Activated CD4-positive, alpha-beta T cell treated with anti-CD3 and anti-CD28 coated beads, Interleukin-2, amount 10 ng/mL, durations not matched to agents 7 days and 5 days (primary cell): ENCODE data around the gene SH3PXD2A. TPM values are rescaled to one million over a fixed set of nuclear protein-coding genes. Genes with fewer than 3 reads are reported as not detected.
"Not testable (repeated sequence)": the region's sequence is repeated elsewhere in the genome, so short reads cannot be mapped to it uniquely, and the experiment has no call there.

Source experiments
- CTCF ChIA-PET: fragments of 350-600 bp; sonication (Branson Sonifier 250); formaldehyde crosslinking; loops from one replicate; lab custom pipeline; 2021; ENCODE audit warnings: antibody characterized with exemption; lab: Charles Lee
- POLR2A ChIA-PET: fragments of 350-600 bp; sonication (Branson Sonifier 250); formaldehyde crosslinking; loops from one replicate; lab custom pipeline; 2021; ENCODE audit warnings: antibody characterized with exemption; lab: Charles Lee
- DNase-seq: peaks from one replicate; pipeline ENCODE4 v3.0.0-alpha.2; 2020
- H3K27ac Mint-ChIP-seq: one replicate; pipeline ENCODE4 v1.8.0; 2021; ENCODE audit warnings: mild to moderate bottlenecking, moderate library complexity, mixed read lengths
- H3K27me3 Mint-ChIP-seq: one replicate; pipeline ENCODE4 v1.8.0; 2021; ENCODE audit warnings: mixed read lengths
- H3K36me3 Mint-ChIP-seq: one replicate; pipeline ENCODE4 v1.8.0; 2021; ENCODE audit warnings: low read depth, mixed read lengths
- H3K4me1 Mint-ChIP-seq: one replicate; pipeline ENCODE4 v1.8.0; 2021; ENCODE audit warnings: mixed read lengths
- H3K4me3 Mint-ChIP-seq: one replicate; pipeline ENCODE4 v1.8.0; 2021; ENCODE audit warnings: mild to moderate bottlenecking, moderate library complexity, mixed read lengths
- H3K9me3 Mint-ChIP-seq: one replicate; pipeline ENCODE4 v1.8.0; 2021; ENCODE audit warnings: mixed read lengths
- total RNA-seq, 2 experiments: library from RNA; stranded (reverse); gene quantifications; one replicate each; pipeline ENCODE4 v1.2.3, GENCODE V29; 2021

Gene SH3PXD2A
- total RNA-seq, 2 experiments from 2014 or later, result 11.9 to 12.7 TPM

GRCh38 chr10:103667356-103667755 is 188.0 kb downstream of the SH3PXD2A start:
- Mint-ChIP-seq H3K27ac (no peak overlapping the region), H3K4me3 (no peak overlapping the region), H3K9me3 (no peaks in the 10 kb centered on the region), H3K36me3 (no peaks in the 10 kb centered on the region), H3K27me3 (no peaks in the 10 kb centered on the region), H3K4me1 (peaks cover 11% of the 10 kb centered on the region)
- ChIA-PET POLR2A (no interaction called here), CTCF (interaction anchor here (0.9 to 1.8 kb wide), 3 partner anchors 8 to 19 kb away, joined by 3 to 7 read pairs (median 5); no protein-coding TSS in a partner anchor)
- DNase-seq, result no peak

DNA sequence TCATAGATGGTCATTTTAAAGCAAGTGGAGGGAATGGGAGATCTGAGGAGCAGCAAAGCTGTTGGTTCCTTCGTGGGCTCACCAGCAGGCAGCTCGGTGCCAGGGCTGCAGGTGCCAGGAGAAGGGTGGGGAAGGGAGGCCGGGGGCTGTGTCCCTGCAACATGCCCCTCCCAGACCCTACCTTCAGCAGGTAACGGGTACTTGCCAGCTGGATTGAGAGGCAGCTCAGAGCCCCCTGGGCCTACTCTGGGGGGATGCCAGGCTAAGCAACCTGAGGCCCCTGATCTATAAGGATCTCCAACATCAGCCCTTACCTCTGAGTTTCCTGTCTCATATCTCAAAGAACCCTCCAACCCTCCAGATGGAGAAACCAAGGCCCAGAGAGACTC is 188.6 kb downstream of the SH3PXD2A start:
- CTCF ChIA-PET, result interaction anchor here (1.0 to 1.8 kb wide), 4 partner anchors 9 to 20 kb away, joined by 3 to 7 read pairs (median 4); no protein-coding TSS in a partner anchor
- no peak overlapping the region for H3K27ac Mint-ChIP-seq
- H3K4me3 Mint-ChIP-seq, result no peak overlapping the region
- H3K27me3 Mint-ChIP-seq, result no peaks in the 10 kb centered on the region
- no peak for DNase-seq
- POLR2A ChIA-PET, result no interaction called here
- peaks cover 11% of the 10 kb centered on the region for H3K4me1 Mint-ChIP-seq
- H3K36me3 Mint-ChIP-seq, result no peaks in the 10 kb centered on the region
- H3K9me3 Mint-ChIP-seq, result no peaks in the 10 kb centered on the region

DNA sequence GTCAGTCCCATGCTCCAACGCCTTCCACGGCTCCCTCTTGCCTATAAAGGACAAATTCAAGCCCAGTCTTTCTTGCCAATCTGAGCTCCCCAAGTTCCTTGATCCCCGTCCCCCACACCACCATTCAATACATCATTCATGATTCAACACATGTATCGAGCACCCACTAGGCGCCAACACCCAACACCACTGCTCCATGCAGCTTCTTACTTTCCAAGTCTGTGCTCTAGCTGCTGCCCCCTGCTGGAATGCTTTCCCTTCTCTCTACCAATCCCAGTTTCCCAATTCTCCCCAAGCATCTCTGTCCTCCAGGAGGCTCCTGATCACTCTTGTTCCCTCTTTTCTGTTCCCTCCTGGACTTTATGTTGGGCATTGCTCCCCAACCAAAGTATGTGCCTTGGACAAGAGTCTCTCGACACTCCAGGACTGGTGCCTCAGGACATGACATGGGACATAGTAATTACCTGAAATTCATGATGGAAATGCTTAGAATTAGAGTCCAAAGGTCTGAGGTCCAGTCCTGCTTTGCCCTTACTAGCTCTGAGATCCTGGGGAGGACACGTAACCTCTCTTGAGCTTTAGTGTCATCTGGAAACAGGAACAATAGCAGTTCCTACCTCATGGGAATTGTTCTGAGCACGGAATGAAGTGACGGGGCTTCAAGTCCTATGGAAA is 189.2 kb downstream of the SH3PXD2A start:
- H3K36me3 Mint-ChIP-seq, result no peaks in the 10 kb centered on the region
- H3K4me3 Mint-ChIP-seq, result no peak overlapping the region
- H3K27me3 Mint-ChIP-seq, result no peaks in the 10 kb centered on the region
- peaks cover 11% of the 10 kb centered on the region for H3K4me1 Mint-ChIP-seq
- no peak for DNase-seq
- ChIA-PET CTCF (interaction anchor here (0.6 to 1.8 kb wide), 5 partner anchors 9 to 340 kb away, joined by 3 to 7 read pairs (median 4); no protein-coding TSS in a partner anchor), POLR2A (no interaction called here)
- no peak overlapping the region for H3K27ac Mint-ChIP-seq
- no peaks in the 10 kb centered on the region for H3K9me3 Mint-ChIP-seq

GRCh38 chr10:103665162-103665889 is 190.1 kb downstream of the SH3PXD2A start:
- no peak overlapping the region for H3K4me3 Mint-ChIP-seq
- CTCF ChIA-PET, result interaction anchor here (0.6 to 1.8 kb wide), 4 partner anchors 8 to 341 kb away, joined by 3 to 7 read pairs (median 5); no protein-coding TSS in a partner anchor
- no peak for DNase-seq
- POLR2A ChIA-PET, result no interaction called here
- H3K27me3 Mint-ChIP-seq, result no peaks in the 10 kb centered on the region
- peaks cover 13% of the 10 kb centered on the region for H3K4me1 Mint-ChIP-seq
- no peaks in the 10 kb centered on the region for H3K36me3 Mint-ChIP-seq
- H3K9me3 Mint-ChIP-seq, result no peaks in the 10 kb centered on the region
- H3K27ac Mint-ChIP-seq, result no peak overlapping the region

GRCh38 chr10:103663802-103664201 is 191.6 kb downstream of the SH3PXD2A start:
- Mint-ChIP-seq H3K36me3 (no peaks in the 10 kb centered on the region), H3K4me1 (peaks cover 20% of the 10 kb centered on the region), H3K9me3 (no peaks in the 10 kb centered on the region), H3K27ac (no peak overlapping the region), H3K27me3 (no peaks in the 10 kb centered on the region), H3K4me3 (no peak overlapping the region)
- CTCF ChIA-PET, result no interaction called here
- POLR2A ChIA-PET, result no interaction called here
- DNase-seq, result no peak

DNA sequence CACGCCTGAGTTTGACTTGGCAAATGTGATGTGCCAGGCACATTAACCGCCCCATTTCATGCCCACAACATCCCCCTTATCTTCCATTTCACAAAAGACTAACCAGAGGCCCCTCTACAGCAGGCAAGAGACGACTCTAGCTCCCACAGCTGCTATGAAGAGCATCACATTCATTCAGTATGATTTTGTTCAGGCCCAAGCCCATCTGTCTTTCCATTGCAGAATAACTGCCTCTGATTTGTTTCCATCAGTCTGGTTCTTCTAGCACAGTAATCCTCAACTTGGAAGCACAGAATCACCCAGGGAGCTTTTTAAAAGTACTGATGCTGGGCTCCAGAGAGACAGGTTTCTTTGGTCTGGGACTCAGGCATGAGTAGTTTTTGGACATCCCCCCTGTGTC is 192.1 kb downstream of the SH3PXD2A start:
- Mint-ChIP-seq H3K27ac (peak overlapping the region; percentile 57), H3K9me3 (no peaks in the 10 kb centered on the region), H3K36me3 (peaks cover 5% of the 10 kb centered on the region), H3K27me3 (no peaks in the 10 kb centered on the region), H3K4me1 (peaks cover 19% of the 10 kb centered on the region), H3K4me3 (no peak overlapping the region)
- DNase-seq, result no peak
- CTCF ChIA-PET, result no interaction called here
- POLR2A ChIA-PET, result no interaction called here

DNA sequence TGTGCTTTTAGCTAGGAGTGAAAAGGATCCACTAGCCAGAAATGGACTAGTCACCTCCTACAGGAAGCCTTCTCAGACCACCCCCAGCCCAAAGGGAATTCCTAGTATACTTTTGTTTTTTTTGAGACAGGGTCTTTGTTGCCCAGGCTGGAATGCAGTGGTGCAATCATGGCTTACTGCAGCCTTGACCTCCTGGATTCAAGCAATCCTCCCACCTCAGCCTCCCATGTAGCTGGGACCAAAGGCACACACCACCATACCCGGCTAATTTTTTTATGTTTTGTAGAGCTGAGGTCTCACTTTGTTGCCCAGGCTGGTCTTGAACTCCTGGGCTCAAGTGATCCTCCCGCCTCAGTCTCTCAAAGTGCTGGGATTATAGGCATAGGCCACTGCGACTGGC is 192.7 kb downstream of the SH3PXD2A start:
- peaks cover 17% of the 10 kb centered on the region for H3K4me1 Mint-ChIP-seq
- H3K4me3 Mint-ChIP-seq, H3K27me3 Mint-ChIP-seq, H3K9me3 Mint-ChIP-seq, POLR2A ChIA-PET, DNase-seq, H3K27ac Mint-ChIP-seq, H3K36me3 Mint-ChIP-seq: not testable (repeated sequence)
- CTCF ChIA-PET, result interaction anchor here (1.5 kb wide), 1 partner anchor 47 kb away, joined by 3 read pairs; no protein-coding TSS in a partner anchor

DNA sequence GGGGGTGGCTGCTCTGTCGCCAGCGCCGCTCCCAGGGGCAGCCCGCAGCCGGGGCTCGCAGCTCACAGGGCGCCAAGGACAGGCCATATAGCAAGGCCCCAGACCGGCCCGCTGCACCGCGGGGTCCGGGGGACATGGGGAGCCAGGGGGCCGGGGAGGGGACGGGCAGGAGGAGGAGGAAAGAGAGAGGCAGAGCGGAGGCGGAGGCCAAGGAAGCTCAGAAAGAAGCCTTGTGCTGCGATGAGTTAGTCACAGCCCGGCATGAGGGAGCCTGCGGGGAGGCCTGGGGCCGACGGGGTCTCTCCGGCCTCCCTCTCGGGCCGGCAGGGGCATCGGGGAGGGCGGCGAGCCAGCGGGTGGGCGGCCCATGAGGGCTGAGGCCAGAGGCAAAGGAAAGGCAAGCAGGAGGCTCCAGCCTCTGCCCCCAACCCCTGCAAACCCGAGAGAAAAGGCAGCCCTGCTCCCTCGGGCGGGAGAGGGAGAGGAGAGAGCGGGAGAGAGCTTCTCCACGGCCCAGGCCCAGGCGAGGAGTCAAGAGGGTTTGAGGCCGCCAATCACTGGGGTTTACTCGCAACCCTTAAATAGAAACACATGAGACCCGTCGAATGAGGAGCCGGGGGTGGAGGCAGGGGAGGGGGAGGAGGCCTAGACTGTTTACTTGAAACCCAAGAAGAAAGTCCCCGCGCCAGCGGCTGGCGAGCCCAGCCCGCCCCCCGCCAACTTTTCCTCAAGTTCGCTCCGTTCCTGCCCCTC is 194.0 kb downstream of the SH3PXD2A start:
- POLR2A ChIA-PET, result no interaction called here
- peak; percentile 70 for DNase-seq
- H3K27me3 Mint-ChIP-seq, result no peaks in the 10 kb centered on the region
- H3K9me3 Mint-ChIP-seq, result peaks cover 13% of the 10 kb centered on the region
- peak overlapping the region; percentile 89 for H3K4me3 Mint-ChIP-seq
- H3K27ac Mint-ChIP-seq, result peak overlapping the region; percentile 77
- H3K4me1 Mint-ChIP-seq, result peaks cover 17% of the 10 kb centered on the region
- peaks cover 19% of the 10 kb centered on the region for H3K36me3 Mint-ChIP-seq
- CTCF ChIA-PET, result interaction anchor here (1.3 to 1.5 kb wide), 4 partner anchors 25 to 128 kb away, joined by 3 to 6 read pairs (median 4); no protein-coding TSS in a partner anchor

GRCh38 chr10:103660364-103661197 is 194.8 kb downstream of the SH3PXD2A start:
- Mint-ChIP-seq H3K9me3 (peaks cover 13% of the 10 kb centered on the region), H3K27me3 (no peaks in the 10 kb centered on the region), H3K4me3 (peak overlapping the region; percentile 89), H3K27ac (peak overlapping the region; percentile 92), H3K4me1 (peaks cover 17% of the 10 kb centered on the region), H3K36me3 (peaks cover 24% of the 10 kb centered on the region)
- no peak for DNase-seq
- ChIA-PET CTCF (interaction anchor here (0.9 to 1.8 kb wide), 7 partner anchors 11 to 198 kb away, joined by 3 to 6 read pairs (median 3); no protein-coding TSS in a partner anchor), POLR2A (no interaction called here)

DNA sequence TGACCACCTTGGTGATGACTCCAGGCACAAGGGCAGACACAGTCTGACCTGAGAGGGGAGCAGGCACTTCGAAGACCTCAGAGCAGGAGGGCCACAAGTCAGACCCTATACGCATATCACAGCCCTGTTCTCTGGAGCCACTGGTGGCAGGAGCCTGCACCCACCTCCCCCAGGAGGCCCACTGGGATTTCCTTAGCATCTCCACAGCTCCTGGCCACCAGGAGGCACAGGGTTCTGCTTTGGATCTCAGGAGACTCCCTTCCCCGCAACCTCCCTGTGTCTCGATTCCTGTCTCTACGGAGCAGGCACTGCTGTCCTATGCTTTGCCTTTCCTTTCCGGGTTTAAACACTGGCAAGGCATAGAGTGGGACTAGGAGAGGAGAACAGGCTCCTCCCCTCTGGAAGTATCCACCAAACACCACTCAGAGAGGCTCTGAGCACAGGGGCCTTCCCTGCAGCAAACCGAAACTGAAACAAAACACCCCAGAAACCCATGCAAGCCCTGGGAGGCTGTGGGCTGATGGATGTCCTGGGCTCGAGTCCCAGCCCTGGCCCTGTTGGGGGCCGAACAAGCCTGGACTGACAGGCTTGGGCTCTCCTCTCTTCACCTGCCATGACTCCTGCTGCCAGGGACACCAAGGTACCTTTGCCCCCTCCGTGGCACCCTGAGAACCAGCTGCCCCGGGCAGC is 195.6 kb downstream of the SH3PXD2A start:
- POLR2A ChIA-PET, result no interaction called here
- peak; percentile 80 for DNase-seq
- peak overlapping the region; percentile 92 for H3K27ac Mint-ChIP-seq

GRCh38 chr10:103658049-103658577 is 197.3 kb downstream of the SH3PXD2A start:
- Mint-ChIP-seq H3K4me1 (peaks cover 17% of the 10 kb centered on the region), H3K27me3 (no peaks in the 10 kb centered on the region), H3K4me3 (no peak overlapping the region), H3K36me3 (peaks cover 24% of the 10 kb centered on the region), H3K9me3 (peaks cover 13% of the 10 kb centered on the region), H3K27ac (peak overlapping the region; percentile 54)
- CTCF ChIA-PET, result interaction anchor here (0.9 to 1.0 kb wide), 3 partner anchors 8 to 112 kb away, joined by 3 to 6 read pairs (median 3); no protein-coding TSS in a partner anchor
- DNase-seq, result no peak
- POLR2A ChIA-PET, result no interaction called here

More for the DNA sequence above, 195.6 kb downstream of the SH3PXD2A start:
- no peaks in the 10 kb centered on the region for H3K27me3 Mint-ChIP-seq
- peaks cover 24% of the 10 kb centered on the region for H3K36me3 Mint-ChIP-seq
- CTCF ChIA-PET, result interaction anchor here (0.9 to 1.8 kb wide), 4 partner anchors 12 to 199 kb away, joined by 3 read pairs; no protein-coding TSS in a partner anchor
- H3K4me1 Mint-ChIP-seq, result peaks cover 17% of the 10 kb centered on the region
- H3K9me3 Mint-ChIP-seq, result peaks cover 13% of the 10 kb centered on the region
- H3K4me3 Mint-ChIP-seq, result peak overlapping the region; percentile 89
